Body of pancreas (tissue), 4 donors: Measurements from ENCODE around the gene MUC12. TPM values are rescaled to one million over a fixed set of nuclear protein-coding genes. Genes with fewer than 3 reads are reported as not detected.

Source experiments
- ATAC-seq: fragments of 150-250 bp; one replicate; pipeline ENCODE4 v1.9.1; 2016
- DNase-seq, 4 donors: peaks; one replicate each; pipeline ENCODE4 v3.0.0-alpha.2; 2019
- H3K27ac ChIP-seq, 4 donors: fragments of 200-600 bp; sonication (generic); 1 replicate in 3 of 4; 2 replicates in 1 of 4; pipeline versions ENCODE4 v1.5.1 to v1.6.1; 2016 to 2019; ENCODE audit warnings: mild to moderate bottlenecking in 1 of 4, mixed read lengths in 1 of 4, moderate library complexity in 1 of 4
- H3K27me3 ChIP-seq, 2 donors: fragments of 200-600 bp; sonication (generic); one replicate each; pipeline ENCODE4 v1.6.0; 2016; ENCODE audit warnings: mild to moderate bottlenecking in 1 of 2
- H3K36me3 ChIP-seq, 2 donors: fragments of 200-600 bp; sonication (generic); replicated peaks in 1 of 2; 2 replicates each; pipeline ENCODE4 v1.5.1; 2016; ENCODE audit warnings: low read depth in 2 of 2; ENCODE audit not compliant: insufficient read depth in 1 of 2
- H3K4me1 ChIP-seq: fragments of 200-600 bp; sonication (generic); one replicate; pipeline ENCODE4 v1.6.0; 2016
- H3K4me3 ChIP-seq, 2 donors: fragments of 200-600 bp; sonication (generic); 1 replicate in 1 of 2; 2 replicates in 1 of 2; pipeline ENCODE4 v1.5.1; 2016 to 2019
- H3K9me3 ChIP-seq, 3 donors: fragments of 200-600 bp; sonication (generic); 1 replicate in 2 of 3; 2 replicates in 1 of 3; pipeline ENCODE4 v1.5.1; 2016
- CTCF ChIP-seq, 7 experiments: fragments of 450-650 bp in 4 of 7; fragments of 200-600 bp in 3 of 7; sonication (generic) in 3 of 7; IDR thresholded peaks; one replicate each; pipeline ENCODE4 v1.5.1; 2016 to 2019; ENCODE audit warnings: antibody characterized with exemption in 7 of 7
- POLR2A ChIP-seq, 3 donors: fragments of 450-650 bp; IDR thresholded peaks; one replicate each; pipeline ENCODE4 v1.6.1; 2016; ENCODE audit warnings: antibody characterized with exemption in 3 of 3, mild to moderate bottlenecking in 2 of 3
- WGBS, 2 donors: methylation state at CpG; one replicate each; pipeline ENCODE4 v1.1.5; 2017; 5-methylcytosine and 5-hydroxymethylcytosine counted together
- intact Hi-C: fragments of 100-400 bp; cut with DNase I; formaldehyde crosslinking; loops from one replicate; pipeline ENCODE4 v1.15.1; 2023
- total RNA-seq, 2 donors: library from RNA; depleted of rRNA; stranded (reverse); fragments of >200 nt; gene quantifications; one replicate each; pipeline ENCODE4 v1.1.0, GENCODE V29; 2016

Gene MUC12
- total RNA-seq, 2 donors from 2014 or later: not detected

GRCh38 chr7:101017064-101017777, 47.9 kb downstream of the MUC12 start:
- Histone ChIP-seq H3K4me3 (no peak overlapping the region), H3K4me1 (peaks cover 4% of the 10 kb centered on the region), H3K36me3 (no peaks in the 10 kb centered on the region), H3K27ac (no peak overlapping the region), H3K27me3 (peaks cover 0 to 4% of the 10 kb centered on the region in 2 donors), H3K9me3 (no peaks in the 10 kb centered on the region)
- ATAC-seq: peak; percentile 70
- TF ChIP-seq CTCF (IDR thresholded peaks at IDR 0.05): no peak
- no peak for TF ChIP-seq POLR2A (IDR thresholded peaks at IDR 0.05)
- DNase-seq: peak; percentile 35 to 71 (median 50)
- WGBS, 2 donors: 1 to 2% methylated on average over 16 to 29 of the region's 29 CpGs
- intact Hi-C loops: no loop called here

GRCh38 chr7:101018271-101019167, 49.2 kb downstream of the MUC12 start:
- DNase-seq (no peak), ATAC-seq (no peak)
- TF ChIP-seq POLR2A (IDR thresholded peaks at IDR 0.05) (no peak), CTCF (IDR thresholded peaks at IDR 0.05) (no peak)
- no peak overlapping the region for H3K27ac ChIP-seq
- no peaks in the 10 kb centered on the region for H3K9me3 ChIP-seq
- peaks cover 4% of the 10 kb centered on the region for H3K4me1 ChIP-seq
- H3K36me3 ChIP-seq: no peaks in the 10 kb centered on the region
- peaks cover 0 to 4% of the 10 kb centered on the region in 2 donors for H3K27me3 ChIP-seq
- intact Hi-C loops: no loop called here
- no peak overlapping the region for H3K4me3 ChIP-seq
- 29% methylated on average over 8 to 13 of the region's 14 CpGs for WGBS, 2 donors

GRCh38 chr7:101020444-101020843, 51.1 kb downstream of the MUC12 start:
- intact Hi-C loops: no loop called here
- H3K27me3 ChIP-seq: peaks cover 0 to 4% of the 10 kb centered on the region in 2 donors
- WGBS, 2 donors: 71% methylated on average over 8 of the region's 8 CpGs; no CpG with 5 or more reads in 1 of the 2 donors

GRCh38 chr7:101021703-101022102, 52.3 kb downstream of the MUC12 start:
- no peak for TF ChIP-seq CTCF (IDR thresholded peaks at IDR 0.05)
- no peak for TF ChIP-seq POLR2A (IDR thresholded peaks at IDR 0.05)
- WGBS, 2 donors: 47 to 51% methylated on average over 3 of the region's 3 CpGs
- no peak for ATAC-seq

More at GRCh38 chr7:101020444-101020843, 51.1 kb downstream of the MUC12 start:
- ATAC-seq (no peak), DNase-seq (no peak)
- H3K9me3 ChIP-seq: no peaks in the 10 kb centered on the region
- H3K4me1 ChIP-seq: peaks cover 4% of the 10 kb centered on the region
- no peak overlapping the region for H3K27ac ChIP-seq
- TF ChIP-seq POLR2A (IDR thresholded peaks at IDR 0.05): no peak
- no peak for TF ChIP-seq CTCF (IDR thresholded peaks at IDR 0.05)
- H3K36me3 ChIP-seq: no peaks in the 10 kb centered on the region
- no peak overlapping the region for H3K4me3 ChIP-seq

More at GRCh38 chr7:101021703-101022102, 52.3 kb downstream of the MUC12 start:
- peaks cover 0 to 4% of the 10 kb centered on the region in 2 donors for H3K27me3 ChIP-seq
- intact Hi-C loops: no loop called here
- no peaks in the 10 kb centered on the region for H3K9me3 ChIP-seq
- H3K36me3 ChIP-seq: no peaks in the 10 kb centered on the region
- H3K4me1 ChIP-seq: peaks cover 4% of the 10 kb centered on the region
- no peak for DNase-seq
- H3K4me3 ChIP-seq: no peak overlapping the region
- no peak overlapping the region for H3K27ac ChIP-seq
